Liver (tissue), 3 donors: ENCODE measurements around the gene LXN.

Experiments used
- ATF3 ChIP-seq: IDR thresholded peaks from 2 replicates; pipeline ENCODE4 v1.6.1; 2016; ENCODE audit warnings: antibody characterized with exemption
- CTCF ChIP-seq: fragments of 150-350 bp; IDR thresholded peaks from 2 replicates; pipeline ENCODE4 v1.5.1; 2017; ENCODE audit warnings: improper control_type of control experiment, low read depth, low read length; ENCODE audit not compliant: missing input control
- EGR1 ChIP-seq, 2 donors: IDR thresholded peaks; 2 replicates each; pipeline ENCODE4 v1.6.1; 2016 to 2018; ENCODE audit warnings: antibody characterized with exemption in 2 of 2, low read depth in 2 of 2
- FOXA1 ChIP-seq: IDR thresholded peaks from 2 replicates; pipeline ENCODE4 v1.6.1; 2016; ENCODE audit warnings: antibody characterized with exemption
- GABPA ChIP-seq, 2 donors: IDR thresholded peaks in 1 of 2; conservative IDR thresholded peaks in 1 of 2; 2 replicates each; pipeline ENCODE4 v1.6.1; 2016; ENCODE audit warnings: antibody characterized with exemption in 2 of 2, mild to moderate bottlenecking in 1 of 2, moderate library complexity in 1 of 2
- MAX ChIP-seq: IDR thresholded peaks from 2 replicates; pipeline ENCODE4 v1.6.1; 2016; ENCODE audit warnings: antibody characterized with exemption
- RAD21 ChIP-seq, 2 donors: IDR thresholded peaks; 2 replicates each; pipeline ENCODE4 v1.6.1; 2016; ENCODE audit warnings: antibody characterized with exemption in 2 of 2, mild to moderate bottlenecking in 2 of 2
- REST ChIP-seq: IDR thresholded peaks from 2 replicates; pipeline ENCODE4 v1.6.1; 2016; ENCODE audit warnings: antibody characterized with exemption, mild to moderate bottlenecking
- RXRA ChIP-seq, 2 donors: IDR thresholded peaks; 2 replicates each; pipeline ENCODE4 v1.6.1; 2017 to 2018; ENCODE audit warnings: antibody characterized with exemption in 2 of 2, mild to moderate bottlenecking in 1 of 2
- TAF1 ChIP-seq: conservative IDR thresholded peaks from 2 replicates; pipeline ENCODE4 v1.6.1; 2016; ENCODE audit warnings: antibody characterized with exemption, mild to moderate bottlenecking
- YY1 ChIP-seq: IDR thresholded peaks from 2 replicates; pipeline ENCODE4 v1.6.1; 2016; ENCODE audit warnings: antibody characterized with exemption, mild to moderate bottlenecking
- ZBTB33 ChIP-seq: IDR thresholded peaks from 2 replicates; pipeline ENCODE4 v1.6.1; 2016; ENCODE audit warnings: antibody characterized with exemption
- donor health status: healthy.
- donor health status: healthy.

- TF ChIP-seq FOXA1 (no peak), CTCF (no peak), RAD21 (IDR thresholded peaks at IDR 0.05) (no peak), REST (no peak), TAF1 (no peak), ATF3 (no peak), EGR1 (IDR thresholded peaks at IDR 0.05; ENCODE audit: low read depth in 2 of 2) (no peak), ZBTB33 (no peak), MAX (no peak), GABPA (IDR thresholded peaks at IDR 0.05 in 1 of 2, conservative IDR thresholded peaks at IDR 0.05 in 1 of 2) (no peak), YY1 (no peak), RXRA (IDR thresholded peaks at IDR 0.05) (no peak)
These were observed 20.0 kb downstream of the LXN start for GRCh38 chr3:158652463-158652862.
